GM23338 (cell line): Measurements from ENCODE around the gene TAGAP.

Experiments used
- CREB1 ChIP-seq: fragments of 250-450 bp; sonication (Bioruptor Pico); IDR thresholded peaks from 2 replicates; pipeline ENCODE4 v1.5.0; 2020; ENCODE audit warnings: low read depth, mild to moderate bottlenecking, moderate library complexity
- EZH2 ChIP-seq: fragments of 200-600 bp; sonication (generic); IDR thresholded peaks from one replicate; pipeline ENCODE4 v1.8.0; 2017; ENCODE audit warnings: antibody characterized with exemption, mild to moderate bottlenecking, low read depth; ENCODE audit not compliant: unreplicated experiment
- EZH2phosphoT487 ChIP-seq: fragments of 200-600 bp; sonication (generic); IDR thresholded peaks from one replicate; pipeline ENCODE4 v1.8.1; 2018; ENCODE audit warnings: antibody characterized with exemption; ENCODE audit not compliant: unreplicated experiment
- JUNB ChIP-seq: IDR thresholded peaks from one replicate; pipeline ENCODE4 v1.6.1; 2016; ENCODE audit warnings: antibody characterized with exemption; ENCODE audit not compliant: unreplicated experiment
- NANOG ChIP-seq: IDR thresholded peaks from 2 replicates; pipeline ENCODE4 v1.6.1; 2016; ENCODE audit warnings: antibody characterized with exemption, borderline replicate concordance
- POLR2AphosphoS5 ChIP-seq: IDR thresholded peaks from 2 replicates; pipeline ENCODE4 v1.6.1; 2016; ENCODE audit warnings: antibody characterized with exemption, low read depth
- TF ChIP-seq, protein P1 (sequence below), 2 experiments: fragments of 200-600 bp in 1 of 2; sonication (generic) in 1 of 2; conservative IDR thresholded peaks; 2 replicates each; pipeline versions ENCODE4 v1.5.1 to v1.6.1; 2016 to 2017; ENCODE audit warnings: antibody characterized with exemption in 2 of 2, low read depth in 2 of 2, mild to moderate bottlenecking in 2 of 2, moderate library complexity in 1 of 2
- TF ChIP-seq, protein P2 (sequence below): IDR thresholded peaks from one replicate; pipeline ENCODE4 v1.6.1; 2018; ENCODE audit warnings: antibody characterized with exemption; ENCODE audit not compliant: unreplicated experiment

DNA sequence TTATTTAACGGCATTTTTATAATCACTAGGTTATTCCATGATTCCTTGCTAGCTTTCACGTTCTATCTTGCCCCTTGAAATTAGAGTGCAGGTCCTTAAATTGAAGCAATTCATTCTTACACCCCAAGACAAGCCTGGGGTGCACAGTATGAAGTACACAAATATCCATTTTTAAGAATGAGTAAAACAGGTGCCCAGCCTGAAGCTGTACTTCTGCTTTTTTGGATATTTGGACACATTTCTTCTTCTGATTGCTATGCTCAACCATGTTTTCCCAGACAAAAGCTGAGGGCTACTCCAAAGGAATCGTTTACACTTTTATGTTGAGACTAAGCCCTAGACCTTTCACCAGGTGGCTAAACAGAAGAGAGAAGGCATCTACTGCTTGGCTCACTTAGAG lies 7.9 kb upstream of the TAGAP start:
- TF ChIP-seq, protein P1, sequence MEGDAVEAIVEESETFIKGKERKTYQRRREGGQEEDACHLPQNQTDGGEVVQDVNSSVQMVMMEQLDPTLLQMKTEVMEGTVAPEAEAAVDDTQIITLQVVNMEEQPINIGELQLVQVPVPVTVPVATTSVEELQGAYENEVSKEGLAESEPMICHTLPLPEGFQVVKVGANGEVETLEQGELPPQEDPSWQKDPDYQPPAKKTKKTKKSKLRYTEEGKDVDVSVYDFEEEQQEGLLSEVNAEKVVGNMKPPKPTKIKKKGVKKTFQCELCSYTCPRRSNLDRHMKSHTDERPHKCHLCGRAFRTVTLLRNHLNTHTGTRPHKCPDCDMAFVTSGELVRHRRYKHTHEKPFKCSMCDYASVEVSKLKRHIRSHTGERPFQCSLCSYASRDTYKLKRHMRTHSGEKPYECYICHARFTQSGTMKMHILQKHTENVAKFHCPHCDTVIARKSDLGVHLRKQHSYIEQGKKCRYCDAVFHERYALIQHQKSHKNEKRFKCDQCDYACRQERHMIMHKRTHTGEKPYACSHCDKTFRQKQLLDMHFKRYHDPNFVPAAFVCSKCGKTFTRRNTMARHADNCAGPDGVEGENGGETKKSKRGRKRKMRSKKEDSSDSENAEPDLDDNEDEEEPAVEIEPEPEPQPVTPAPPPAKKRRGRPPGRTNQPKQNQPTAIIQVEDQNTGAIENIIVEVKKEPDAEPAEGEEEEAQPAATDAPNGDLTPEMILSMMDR (conservative IDR thresholded peaks at IDR 0.05; ENCODE audit: low read depth in 2 of 2) = no peak
- TF ChIP-seq EZH2 = no peak
- TF ChIP-seq CREB1 (CRISPR knock-in tag) = no peak
- TF ChIP-seq EZH2phosphoT487 = no peak
- no peak for TF ChIP-seq POLR2AphosphoS5
- TF ChIP-seq, protein P2, sequence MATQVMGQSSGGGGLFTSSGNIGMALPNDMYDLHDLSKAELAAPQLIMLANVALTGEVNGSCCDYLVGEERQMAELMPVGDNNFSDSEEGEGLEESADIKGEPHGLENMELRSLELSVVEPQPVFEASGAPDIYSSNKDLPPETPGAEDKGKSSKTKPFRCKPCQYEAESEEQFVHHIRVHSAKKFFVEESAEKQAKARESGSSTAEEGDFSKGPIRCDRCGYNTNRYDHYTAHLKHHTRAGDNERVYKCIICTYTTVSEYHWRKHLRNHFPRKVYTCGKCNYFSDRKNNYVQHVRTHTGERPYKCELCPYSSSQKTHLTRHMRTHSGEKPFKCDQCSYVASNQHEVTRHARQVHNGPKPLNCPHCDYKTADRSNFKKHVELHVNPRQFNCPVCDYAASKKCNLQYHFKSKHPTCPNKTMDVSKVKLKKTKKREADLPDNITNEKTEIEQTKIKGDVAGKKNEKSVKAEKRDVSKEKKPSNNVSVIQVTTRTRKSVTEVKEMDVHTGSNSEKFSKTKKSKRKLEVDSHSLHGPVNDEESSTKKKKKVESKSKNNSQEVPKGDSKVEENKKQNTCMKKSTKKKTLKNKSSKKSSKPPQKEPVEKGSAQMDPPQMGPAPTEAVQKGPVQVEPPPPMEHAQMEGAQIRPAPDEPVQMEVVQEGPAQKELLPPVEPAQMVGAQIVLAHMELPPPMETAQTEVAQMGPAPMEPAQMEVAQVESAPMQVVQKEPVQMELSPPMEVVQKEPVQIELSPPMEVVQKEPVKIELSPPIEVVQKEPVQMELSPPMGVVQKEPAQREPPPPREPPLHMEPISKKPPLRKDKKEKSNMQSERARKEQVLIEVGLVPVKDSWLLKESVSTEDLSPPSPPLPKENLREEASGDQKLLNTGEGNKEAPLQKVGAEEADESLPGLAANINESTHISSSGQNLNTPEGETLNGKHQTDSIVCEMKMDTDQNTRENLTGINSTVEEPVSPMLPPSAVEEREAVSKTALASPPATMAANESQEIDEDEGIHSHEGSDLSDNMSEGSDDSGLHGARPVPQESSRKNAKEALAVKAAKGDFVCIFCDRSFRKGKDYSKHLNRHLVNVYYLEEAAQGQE = no peak
- no peak for TF ChIP-seq NANOG
- TF ChIP-seq JUNB = no peak
